K562 (cell line): Measurements from ENCODE around the gene JUND. TPM values are rescaled to one million over a fixed set of nuclear protein-coding genes. Genes with fewer than 3 reads are reported as not detected.

Experiments used
- ATAC-seq: fragments of 200-7000 bp; cut with Tn5 transposase; 3 replicates; pipeline ENCODE4 v1.9.1; 2020; ENCODE audit warnings: moderate library complexity
- BruUV-seq: library from RNA; stranded (reverse); fragments of 400-500 nt; replicated peaks from 2 replicates; lab custom pipeline; 2021; lab: Mats Ljungman, UMichigan
- CTCF ChIA-PET: fragments of 300-600 bp; formaldehyde crosslinking; extraction: SDS; loops from one replicate; lab custom pipeline; 2021; ENCODE audit warnings: low intra/inter-chr PET ratio; lab: Yijun Ruan, JAX
- POLR2A ChIA-PET: fragments of 300-600, 350-650 bp; sonication (Branson Sonifier 250); formaldehyde crosslinking; extraction: SDS; loops from one replicate; lab custom pipeline; 2021; ENCODE audit warnings: antibody characterized with exemption, inconsistent platforms; lab: Yijun Ruan, JAX
- DNase-seq, 4 experiments: peaks; one replicate each; pipeline versions ENCODE4 v3.0.0 to v3.0.0-alpha.2; 2011 to 2018; ENCODE audit warnings: low spot score in 3 of 4, mixed read lengths in 3 of 4; ENCODE audit errors: extremely low read depth in 1 of 4
- FAIRE-seq: peaks from 2 replicates; lab custom pipeline; 2011; peaks lifted over from hg19 to GRCh38; lab: Jason Lieb, UNC
- H2AFZ ChIP-seq: 2 replicates; pipeline ENCODE4 v1.6.0; 2011; ENCODE audit warnings: low read depth, low read length, control low read depth, inconsistent platforms
- H3K27ac ChIP-seq: fragments of 200-600 bp; 3 replicates; pipeline ENCODE4 v1.8.0; 2011; ENCODE audit warnings: low read depth, mild to moderate bottlenecking, control low read depth, inconsistent platforms, low read length, moderate library complexity, mixed read lengths; ENCODE audit errors: extremely low read depth
- H3K27me3 ChIP-seq, 2 experiments: fragments of 300-600 bp in 1 of 2; 2 replicates in 1 of 2; 3 replicates in 1 of 2; pipeline versions ENCODE4 v1.6.0 to v1.8.0; 2011; ENCODE audit warnings: inconsistent platforms in 2 of 2, low read length in 2 of 2, mild to moderate bottlenecking in 1 of 2, mixed read lengths in 1 of 2, moderate library complexity in 1 of 2; ENCODE audit not compliant: control insufficient read depth in 2 of 2, insufficient read depth in 2 of 2
- H3K36me3 ChIP-seq: fragments of 300-600 bp; 3 replicates; pipeline ENCODE4 v1.8.0; 2011; ENCODE audit warnings: mild to moderate bottlenecking, low read length, inconsistent platforms; ENCODE audit not compliant: control insufficient read depth, insufficient read depth
- H3K4me1 ChIP-seq, 2 experiments: fragments of 200-600 bp in 1 of 2; replicated peaks in 1 of 2; 2 replicates in 1 of 2; 3 replicates in 1 of 2; pipeline versions ENCODE4 v1.5.1 to v1.8.0; 2011; ENCODE audit warnings: inconsistent platforms in 2 of 2, low read length in 2 of 2, mild to moderate bottlenecking in 1 of 2, mixed read lengths in 1 of 2, moderate library complexity in 1 of 2; ENCODE audit not compliant: control insufficient read depth in 2 of 2, insufficient read depth in 2 of 2
- H3K4me2 ChIP-seq: 2 replicates; pipeline ENCODE4 v1.6.1; 2011; ENCODE audit warnings: low read length, control low read depth, inconsistent platforms, mixed read lengths; ENCODE audit not compliant: insufficient read depth
- H3K4me3 ChIP-seq: fragments of 200-600 bp; sonication (generic), shearing (Covaris generic); 2 replicates; pipeline ENCODE4 v1.5.1; 2016; ENCODE audit warnings: control low read depth, inconsistent platforms
- H3K79me2 ChIP-seq: fragments of 200-600 bp; 3 replicates; pipeline ENCODE4 v1.8.0; 2011; ENCODE audit warnings: low read length, inconsistent platforms; ENCODE audit not compliant: control insufficient read depth, insufficient read depth
- H3K9ac ChIP-seq, 2 experiments: 2 replicates each; pipeline versions ENCODE4 v1.6.0 to v1.6.1; 2011; ENCODE audit warnings: low read depth in 2 of 2, low read length in 2 of 2, control low read depth in 1 of 2, inconsistent platforms in 1 of 2, mild to moderate bottlenecking in 1 of 2, mixed read lengths in 1 of 2; ENCODE audit not compliant: insufficient read depth in 1 of 2
- H3K9me1 ChIP-seq: one replicate; pipeline ENCODE4 v1.6.0; 2011; ENCODE audit warnings: inconsistent platforms, mild to moderate bottlenecking, low read length, moderate library complexity; ENCODE audit not compliant: control insufficient read depth, insufficient read depth
- H3K9me3 ChIP-seq: replicated peaks from 2 replicates; pipeline ENCODE4 v1.5.1; 2011; ENCODE audit warnings: low read depth, low read length, inconsistent platforms; ENCODE audit not compliant: control insufficient read depth, insufficient read depth
- H4K20me1 ChIP-seq: replicated peaks from 2 replicates; pipeline ENCODE4 v1.6.1; 2011; ENCODE audit warnings: low read length, inconsistent platforms, mixed read lengths; ENCODE audit not compliant: control insufficient read depth, insufficient read depth
- LCOR ChIP-seq: sonication (generic); formaldehyde crosslinking; IDR thresholded peaks from 2 replicates; pipeline ENCODE4 v1.8.0; 2022; ENCODE audit warnings: mild to moderate bottlenecking, missing genetic modification reagents
- NRF1 ChIP-seq, 2 experiments: fragments of 450-650 bp; IDR thresholded peaks in 1 of 2; conservative IDR thresholded peaks in 1 of 2; 2 replicates each; pipeline ENCODE4 v1.6.1; 2014; ENCODE audit warnings: mild to moderate bottlenecking in 2 of 2
- POLR2B ChIP-seq: fragments of 450-650 bp; IDR thresholded peaks from 2 replicates; pipeline ENCODE4 v1.6.1; 2018; ENCODE audit warnings: low read depth; ENCODE audit not compliant: partially characterized antibody
- SAFB ChIP-seq: fragments of 200-400 bp; formaldehyde crosslinking; IDR thresholded peaks from 2 replicates; pipeline ENCODE4 v1.6.1; 2017; ENCODE audit warnings: low read depth, low read length, borderline replicate concordance
- TAF1 ChIP-seq: IDR thresholded peaks from 2 replicates; pipeline ENCODE4 v1.6.1; 2011; ENCODE audit warnings: mild to moderate bottlenecking, low read length, moderate library complexity; ENCODE audit not compliant: insufficient read depth, control insufficient read depth, severe bottlenecking; ENCODE audit errors: extremely low read depth
- THRB ChIP-seq: fragments of 450-650 bp; formaldehyde crosslinking; conservative IDR thresholded peaks from 2 replicates; pipeline ENCODE4 v1.4.0; 2022; ENCODE audit warnings: mild to moderate bottlenecking, missing genetic modification characterization
- YBX1 ChIP-seq: fragments of 450-650 bp; IDR thresholded peaks from 2 replicates; pipeline ENCODE4 v1.7.1; 2016; ENCODE audit warnings: mild to moderate bottlenecking
- ZNF146 ChIP-seq: IDR thresholded peaks from one replicate; pipeline ENCODE4 v1.6.1; 2018; ENCODE audit warnings: missing compliant biosample characterization; ENCODE audit not compliant: unreplicated experiment
- ZNF232 ChIP-seq: sonication (generic); formaldehyde crosslinking; IDR thresholded peaks from 2 replicates; pipeline ENCODE4 v1.8.0; 2022; ENCODE audit warnings: mild to moderate bottlenecking, missing genetic modification reagents
- ZNF318 ChIP-seq, 2 experiments: fragments of 450-650 bp; IDR thresholded peaks; 2 replicates each; pipeline ENCODE4 v1.6.1; 2016; ENCODE audit warnings: mild to moderate bottlenecking in 2 of 2, borderline replicate concordance in 1 of 2, low read depth in 1 of 2, moderate library complexity in 1 of 2
- ZNF696 ChIP-seq: fragments of 250-450 bp; sonication (Bioruptor Pico); conservative IDR thresholded peaks from 2 replicates; pipeline ENCODE4 v1.4.0; 2020; ENCODE audit warnings: mild to moderate bottlenecking, moderate library complexity
- WGBS: fragments of 100-300 bp; shearing (Covaris generic); methylation state at CpG from one replicate; pipeline ENCODE4 v1.1.6; 2016; ENCODE audit warnings: low coverage, mixed read lengths; ENCODE audit not compliant: insufficient coverage; ENCODE audit errors: missing lambda C conversion rate; 5-methylcytosine and 5-hydroxymethylcytosine counted together
- in situ Hi-C: fragments of 300-500 bp; cut with MboI; formaldehyde crosslinking; loops from 4 replicates; pipeline ENCODE4 v1.15.0; 2018; ENCODE audit warnings: inconsistent platforms, mixed read lengths
- intact Hi-C: fragments of 100-400 bp; cut with micrococcal nuclease; formaldehyde crosslinking; loops from 2 replicates; pipeline ENCODE4 v1.14.2; 2022
- polyA plus RNA-seq, 8 experiments: library from polyadenylated mRNA; depleted of rRNA in 4 of 8; stranded (reverse) in 5 of 8; unstranded in 3 of 8; fragments of >200 nt; fragmentation: Nextera tagmentation in 2 of 8; fragmentation: Illumina TruSeq in 1 of 8; extraction: Ambion mirVana in 2 of 8; extraction: Trizol in 1 of 8; gene quantifications; 2 replicates each; pipeline versions ENCODE4 v1.2.1 to v1.2.3, GENCODE V29; 2011 to 2014; ENCODE audit warnings: inconsistent platforms in 1 of 8, missing spikeins in 1 of 8
- total RNA-seq, 7 experiments: library from RNA; depleted of rRNA in 6 of 7; stranded (reverse); fragments of >200 nt in 6 of 7; fragmentation: Illumina TruSeq in 2 of 7; extraction: Trizol in 2 of 7; gene quantifications; 2 replicates each; pipeline versions ENCODE4 v1.2.1 to v1.2.3, GENCODE V29; 2011 to 2021; ENCODE audit warnings: low replicate concordance in 1 of 7

Gene JUND
- total and polyA plus RNA-seq, 9 of the 15 experiments (the other 6 are each of a cell fraction or from before 2014, with no cell fraction given), result 6.4 to 286 (median 42.3) TPM

GRCh38 chr19:18233224-18233825, 48.1 kb downstream of the JUND start:
- no peaks in the 10 kb centered on the region; the same call in 1 of the 2 replicates for H4K20me1 ChIP-seq
- peak; percentile 96 for ATAC-seq
- BruUV-seq, result no TSS peak
- H3K36me3 ChIP-seq, result no peaks in the 10 kb centered on the region
- peak; percentile 87 to 93 (median 92) for DNase-seq
- H3K4me3 ChIP-seq, result peak overlapping the region; percentile 28
- H3K9ac ChIP-seq, result peak overlapping the region in 1 of 2 experiments; percentile 73; a peak in 1 of 4 replicates
- H3K27me3 ChIP-seq, result peaks cover 0 to 14% of the 10 kb centered on the region in 2 experiments; a peak in 4 of 5 replicates
- WGBS, result 8% methylated on average over 30 of the region's 37 CpGs
- intact Hi-C loops, result no loop called here
- in situ Hi-C loops, result no loop called here
- no peaks in the 10 kb centered on the region for H3K9me3 ChIP-seq
- ChIA-PET POLR2A (interaction anchor here (0.9 to 2.0 kb wide), 11 partner anchors 9 to 155 kb away, joined by 3 to 12 read pairs (median 3); partner anchors contain the start of gene JUND), CTCF (interaction anchor here (0.6 to 0.7 kb wide), 2 partner anchors 14 to 31 kb away, joined by 3 read pairs; no protein-coding TSS in a partner anchor)
- H2AFZ ChIP-seq, result 0 out of 2 replicates have a peak overlapping the region, but pooled peaks have one; percentile 9
- H3K79me2 ChIP-seq, result no peaks in the 10 kb centered on the region
- H3K4me1 ChIP-seq, result peaks cover 15 to 27% of the 10 kb centered on the region in 2 experiments; a peak in 4 of 5 replicates
- peaks cover 6% of the 10 kb centered on the region for H3K9me1 ChIP-seq
- peak; percentile 68 for FAIRE-seq
- no peak overlapping the region for H3K27ac ChIP-seq
- H3K4me2 ChIP-seq, result peak overlapping the region; percentile 60; the same call in 1 of the 2 replicates
- TF ChIP-seq ZNF232, result peak; percentile 86; the same call in 1 of the 2 replicates
- no peak for TF ChIP-seq TAF1
- TF ChIP-seq THRB (CRISPR knock-in tag), result no peak
- TF ChIP-seq ZNF146 (CRISPR knock-in tag), result peak; percentile 29
- peak; percentile 84 for TF ChIP-seq LCOR (CRISPR knock-in tag)
- TF ChIP-seq POLR2B, result no peak
- TF ChIP-seq ZNF318 (IDR thresholded peaks at IDR 0.05; ENCODE audit: borderline replicate concordance in 1 of 2, low read depth in 1 of 2), result no peak
- TF ChIP-seq NRF1 (conservative IDR thresholded peaks at IDR 0.05 in 1 of 2, IDR thresholded peaks at IDR 0.05 in 1 of 2), result no peak
- no peak for TF ChIP-seq ZNF696 (CRISPR knock-in tag)
- TF ChIP-seq YBX1, result no peak
- no peak for TF ChIP-seq SAFB
